ENCODE measurements around the gene TNFAIP8L1.

GRCh38 chr19:4609878-4610511, 29.3 kb upstream of the TNFAIP8L1 start:
- TF ChIP-seq CTCF (IDR thresholded peaks at IDR 0.05; ENCODE audit: low read length) = no peak
- no peak for TF ChIP-seq EZH2 (IDR thresholded peaks at IDR 0.05; ENCODE audit: borderline replicate concordance, low read length)

Data from OCI-LY1 (cell line).